NT2/D1 (cell line): ENCODE data around the gene TNFRSF8.

Source experiments
- SUZ12 ChIP-seq: IDR thresholded peaks from 2 replicates; pipeline ENCODE4 v1.6.1; 2011; ENCODE audit not compliant: insufficient read length, insufficient read depth; ENCODE audit errors: extremely low read depth
- YY1 ChIP-seq: IDR thresholded peaks from 2 replicates; pipeline ENCODE4 v1.6.1; 2011; ENCODE audit not compliant: insufficient read length, insufficient read depth
- ZNF274 ChIP-seq: IDR thresholded peaks from 2 replicates; pipeline ENCODE4 v1.6.1; 2011; ENCODE audit warnings: mild to moderate bottlenecking, low read depth, low read length

- TF ChIP-seq SUZ12 (no peak), YY1 (no peak), ZNF274 (no peak)
Observed at GRCh38 chr1:12167493-12168429, 104.7 kb downstream of the TNFRSF8 start.
